Fibroblast of skin of abdomen (primary cell): ENCODE results near the gene TPCN2.
A peak's percentile ranks its signal among the peaks of the same experiment; 100 is the strongest.

Source experiments
- DNase-seq: peaks from one replicate; pipeline ENCODE4 v3.0.0-alpha.2; 2013

Gene TPCN2

GRCh38 chr11:69039501-69039900 is 9.2 kb upstream of the TPCN2 start:
- DNase-seq, result peak; percentile 57

- DNase-seq, result no peak
These were observed 8.7 kb upstream of the TPCN2 start for GRCh38 chr11:69040051-69040450.

- DNase-seq, result peak; percentile 96
These were observed 8.0 kb upstream of the TPCN2 start for GRCh38 chr11:69040581-69041260.

- peak; percentile 24 for DNase-seq
These were observed 7.2 kb upstream of the TPCN2 start for GRCh38 chr11:69041516-69041915.

- peak; percentile 83 for DNase-seq
These were observed 4.4 kb upstream of the TPCN2 start for GRCh38 chr11:69044111-69045013.

- DNase-seq, result peak; percentile 6
These were observed 570 bp upstream of the TPCN2 start for GRCh38 chr11:69048031-69048693.

GRCh38 chr11:69049490-69049867 is 747 bp downstream of the TPCN2 start:
- DNase-seq, result no peak

GRCh38 chr11:69050592-69051380 is 2.1 kb downstream of the TPCN2 start:
- DNase-seq, result no peak

GRCh38 chr11:69051381-69052342 is 2.9 kb downstream of the TPCN2 start:
- DNase-seq, result no peak

GRCh38 chr11:69052343-69053168 is 3.8 kb downstream of the TPCN2 start:
- DNase-seq, result no peak

GRCh38 chr11:69053169-69053477 is 4.4 kb downstream of the TPCN2 start:
- DNase-seq, result no peak

- DNase-seq, result no peak
These were observed 5.0 kb downstream of the TPCN2 start for GRCh38 chr11:69053546-69054396.

GRCh38 chr11:69054397-69055211 is 5.9 kb downstream of the TPCN2 start:
- no peak for DNase-seq

- DNase-seq, result no peak
These were observed 6.5 kb downstream of the TPCN2 start for GRCh38 chr11:69055212-69055586.

GRCh38 chr11:69055598-69056516 is 7.1 kb downstream of the TPCN2 start:
- DNase-seq, result no peak

- DNase-seq, result no peak
These were observed 8.5 kb downstream of the TPCN2 start for GRCh38 chr11:69057236-69057635.

- no peak for DNase-seq
These were observed 9.1 kb downstream of the TPCN2 start for GRCh38 chr11:69057801-69058200.
